ENCODE results near the gene SYTL4.

The SYTL4 gene

GRCh38 chrX:100687546-100687945 is 44.4 kb downstream of the SYTL4 start:
- DNase-seq = no peak

GRCh38 chrX:100687128-100687527 is 44.8 kb downstream of the SYTL4 start:
- DNase-seq = no peak

- no peak for DNase-seq
Measured at GRCh38 chrX:100685997-100686305, 46.0 kb downstream of the SYTL4 start.

GRCh38 chrX:100685284-100685996 is 46.5 kb downstream of the SYTL4 start:
- peak; percentile 8 for DNase-seq

GRCh38 chrX:100682939-100683338 is 49.0 kb downstream of the SYTL4 start:
- no peak for DNase-seq

GRCh38 chrX:100681599-100681998 is 50.3 kb downstream of the SYTL4 start:
- DNase-seq = no peak

GRCh38 chrX:100680756-100681155 is 51.2 kb downstream of the SYTL4 start:
- DNase-seq = no peak

GRCh38 chrX:100677611-100678181 is 54.2 kb downstream of the SYTL4 start:
- no peak for DNase-seq

GRCh38 chrX:100674705-100675104 is 57.2 kb downstream of the SYTL4 start:
- DNase-seq = no peak

GRCh38 chrX:100673397-100673953 is 58.4 kb downstream of the SYTL4 start:
- no peak for DNase-seq

GRCh38 chrX:100672966-100673365 is 59.0 kb downstream of the SYTL4 start:
- no peak for DNase-seq

- DNase-seq = no peak
Measured at GRCh38 chrX:100663642-100664041, 68.3 kb downstream of the SYTL4 start.

GRCh38 chrX:100662796-100663195 is 69.1 kb downstream of the SYTL4 start:
- DNase-seq = no peak

GRCh38 chrX:100662170-100662569 is 69.8 kb downstream of the SYTL4 start:
- DNase-seq = no peak

GRCh38 chrX:100659431-100660137 is 72.3 kb downstream of the SYTL4 start:
- no peak for DNase-seq

GRCh38 chrX:100658941-100659381 is 73.0 kb downstream of the SYTL4 start:
- DNase-seq = no peak

GRCh38 chrX:100654261-100654660 is 77.7 kb downstream of the SYTL4 start:
- DNase-seq = no peak

- DNase-seq = no peak
Measured at GRCh38 chrX:100652266-100652665, 79.7 kb downstream of the SYTL4 start.

- no peak for DNase-seq
Measured at GRCh38 chrX:100650841-100651240, 81.1 kb downstream of the SYTL4 start.

GRCh38 chrX:100649550-100650356 is 82.2 kb downstream of the SYTL4 start:
- no peak for DNase-seq

GRCh38 chrX:100648458-100649417 is 83.2 kb downstream of the SYTL4 start:
- DNase-seq = no peak

GRCh38 chrX:100647739-100648138 is 84.2 kb downstream of the SYTL4 start:
- no peak for DNase-seq

All from activated effector memory CD4-positive, alpha-beta T cell treated with Interleukin-2 at 50 U/mL for 16 hours (primary cell).